Measurements from ENCODE around the gene LRG1.
"Not testable (repeated sequence)": the region's sequence is repeated elsewhere in the genome, so short reads cannot be mapped to it uniquely, and the experiment has no call there.

The LRG1 gene

GRCh38 chr19:4533835-4534424 is 5.9 kb downstream of the LRG1 start:
- no peaks in the 10 kb centered on the region for H3K36me3 ChIP-seq
- H3K9me3 ChIP-seq = no peaks in the 10 kb centered on the region
- intact Hi-C loops (cut with DNase I; ENCODE audit: low total_unique reads) = no loop called here
- no peak overlapping the region for H3K27ac ChIP-seq
- no peak for DNase-seq
- TF ChIP-seq, protein P1, sequence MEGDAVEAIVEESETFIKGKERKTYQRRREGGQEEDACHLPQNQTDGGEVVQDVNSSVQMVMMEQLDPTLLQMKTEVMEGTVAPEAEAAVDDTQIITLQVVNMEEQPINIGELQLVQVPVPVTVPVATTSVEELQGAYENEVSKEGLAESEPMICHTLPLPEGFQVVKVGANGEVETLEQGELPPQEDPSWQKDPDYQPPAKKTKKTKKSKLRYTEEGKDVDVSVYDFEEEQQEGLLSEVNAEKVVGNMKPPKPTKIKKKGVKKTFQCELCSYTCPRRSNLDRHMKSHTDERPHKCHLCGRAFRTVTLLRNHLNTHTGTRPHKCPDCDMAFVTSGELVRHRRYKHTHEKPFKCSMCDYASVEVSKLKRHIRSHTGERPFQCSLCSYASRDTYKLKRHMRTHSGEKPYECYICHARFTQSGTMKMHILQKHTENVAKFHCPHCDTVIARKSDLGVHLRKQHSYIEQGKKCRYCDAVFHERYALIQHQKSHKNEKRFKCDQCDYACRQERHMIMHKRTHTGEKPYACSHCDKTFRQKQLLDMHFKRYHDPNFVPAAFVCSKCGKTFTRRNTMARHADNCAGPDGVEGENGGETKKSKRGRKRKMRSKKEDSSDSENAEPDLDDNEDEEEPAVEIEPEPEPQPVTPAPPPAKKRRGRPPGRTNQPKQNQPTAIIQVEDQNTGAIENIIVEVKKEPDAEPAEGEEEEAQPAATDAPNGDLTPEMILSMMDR (IDR thresholded peaks at IDR 0.05) = no peak
- peaks cover 0 to 70% of the 10 kb centered on the region in 2 donors for H3K27me3 ChIP-seq
- no peak overlapping the region for H3K4me3 ChIP-seq
- peaks cover 0 to 10% (median 6%) of the 10 kb centered on the region in 4 donors for H3K4me1 ChIP-seq

DNA sequence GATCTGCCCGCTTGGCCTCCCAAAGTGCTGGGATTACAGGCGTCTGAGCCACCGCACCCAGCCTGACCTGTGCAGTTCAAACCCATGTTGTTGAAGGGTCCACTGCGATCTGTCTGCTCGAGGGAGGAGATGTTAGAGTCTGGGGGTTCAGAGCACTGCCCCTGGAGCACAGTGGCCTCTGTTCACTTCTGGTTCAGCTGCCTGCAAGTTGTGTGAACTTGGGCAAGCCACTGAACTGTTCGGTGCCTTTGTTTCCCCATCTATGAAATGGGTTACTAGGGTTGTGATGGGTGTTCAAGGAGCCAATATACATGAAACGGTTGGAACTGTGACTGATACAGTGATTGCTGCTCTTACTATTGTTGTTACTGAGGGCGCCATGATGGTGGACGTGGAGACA is 6.5 kb downstream of the LRG1 start:
- intact Hi-C loops (cut with DNase I; ENCODE audit: low total_unique reads) = no loop called here
- H3K27ac ChIP-seq = no peak overlapping the region
- H3K9me3 ChIP-seq = no peaks in the 10 kb centered on the region
- DNase-seq = no peak
- H3K27me3 ChIP-seq = peaks cover 0 to 68% of the 10 kb centered on the region in 2 donors
- H3K36me3 ChIP-seq = no peaks in the 10 kb centered on the region
- peaks cover 0 to 10% (median 6%) of the 10 kb centered on the region in 4 donors for H3K4me1 ChIP-seq
- H3K4me3 ChIP-seq = no peak overlapping the region
- TF ChIP-seq, protein P1 (IDR thresholded peaks at IDR 0.05) = no peak

GRCh38 chr19:4531562-4532165 is 8.2 kb downstream of the LRG1 start:
- peaks cover 0 to 51% of the 10 kb centered on the region in 2 donors for H3K27me3 ChIP-seq
- H3K9me3 ChIP-seq = no peaks in the 10 kb centered on the region
- no peak overlapping the region for H3K27ac ChIP-seq
- H3K36me3 ChIP-seq = no peaks in the 10 kb centered on the region
- TF ChIP-seq, protein P1 (IDR thresholded peaks at IDR 0.05) = no peak
- H3K4me3 ChIP-seq = no peak overlapping the region
- intact Hi-C loops (cut with DNase I; ENCODE audit: low total_unique reads) = no loop called here
- no peak for DNase-seq
- peaks cover 0 to 10% (median 6%) of the 10 kb centered on the region in 4 donors for H3K4me1 ChIP-seq

DNA sequence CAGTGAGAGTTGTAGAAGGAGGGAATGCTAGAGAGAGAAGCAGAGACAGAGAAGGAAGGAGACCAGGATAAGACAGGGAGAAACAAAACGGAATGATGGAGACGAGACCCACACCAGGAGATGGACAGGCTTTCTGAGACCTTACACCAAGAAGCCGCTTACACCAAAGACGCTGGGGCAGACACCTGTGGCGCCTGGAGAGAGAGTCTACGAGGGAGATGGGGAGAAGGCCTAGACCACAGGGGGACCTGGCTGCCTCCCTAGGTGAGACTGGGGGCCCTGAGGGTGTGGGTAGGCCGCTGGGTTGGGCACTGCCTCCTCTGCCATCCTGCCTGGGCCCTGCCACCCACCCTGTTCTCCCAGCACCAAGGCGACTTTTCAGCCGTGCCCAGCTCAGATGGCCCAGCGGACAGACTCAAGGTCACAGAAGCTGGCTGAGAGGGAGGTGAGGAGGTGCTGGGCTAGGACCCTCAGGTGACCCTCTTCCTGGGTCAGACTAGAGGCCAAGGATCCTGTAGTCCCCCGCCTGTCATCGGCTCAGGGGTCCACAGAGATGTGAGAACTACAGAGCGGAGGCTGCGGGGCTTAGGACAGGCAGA is 9.8 kb downstream of the LRG1 start:
- TF ChIP-seq, protein P1 (IDR thresholded peaks at IDR 0.05) = no peak

GRCh38 chr19:4528843-4529242 is 11.0 kb downstream of the LRG1 start:
- TF ChIP-seq, protein P1 (IDR thresholded peaks at IDR 0.05) = no peak
- Histone ChIP-seq H3K36me3 (no peaks in the 10 kb centered on the region), H3K4me1 (no peaks in the 10 kb centered on the region), H3K27me3 (peaks cover 0 to 48% of the 10 kb centered on the region in 2 donors), H3K9me3 (no peaks in the 10 kb centered on the region), H3K27ac (no peak overlapping the region), H3K4me3 (no peak overlapping the region)
- intact Hi-C loops (cut with DNase I; ENCODE audit: low total_unique reads) = no loop called here
- no peak for DNase-seq

More for the DNA sequence above, 9.8 kb downstream of the LRG1 start:
- no peak overlapping the region for H3K4me3 ChIP-seq
- no peak overlapping the region for H3K27ac ChIP-seq
- DNase-seq = no peak
- H3K27me3 ChIP-seq = peaks cover 0 to 45% of the 10 kb centered on the region in 2 donors
- intact Hi-C loops (cut with DNase I; ENCODE audit: low total_unique reads) = no loop called here
- H3K4me1 ChIP-seq = peaks cover 0 to 4% (median under 1%) of the 10 kb centered on the region in 4 donors
- H3K36me3 ChIP-seq = no peaks in the 10 kb centered on the region
- H3K9me3 ChIP-seq = no peaks in the 10 kb centered on the region

DNA sequence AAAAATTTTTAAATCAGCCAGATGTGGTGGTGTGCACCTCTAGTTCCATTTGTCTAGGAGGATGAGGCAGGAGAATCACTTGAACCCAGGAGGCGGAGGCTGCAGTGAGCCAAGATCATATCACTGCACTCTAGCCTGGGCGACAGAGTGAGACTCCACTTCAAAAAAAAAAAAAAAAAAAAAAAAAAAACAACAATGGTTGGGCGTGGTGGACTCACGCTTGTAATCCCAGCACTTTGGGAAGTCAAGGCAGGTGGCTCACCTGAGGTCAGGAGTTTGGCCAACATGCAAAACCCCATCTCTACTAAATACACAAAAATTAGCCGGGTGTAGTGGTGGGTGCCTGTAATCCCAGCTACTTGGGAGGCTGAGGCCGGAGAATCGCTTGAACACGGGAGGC is 12.5 kb downstream of the LRG1 start:
- intact Hi-C loops (cut with DNase I; ENCODE audit: low total_unique reads); H3K4me1 ChIP-seq; DNase-seq; H3K4me3 ChIP-seq; H3K9me3 ChIP-seq; H3K36me3 ChIP-seq; H3K27ac ChIP-seq: not testable (repeated sequence)
- H3K27me3 ChIP-seq = peaks cover 0 to 45% of the 10 kb centered on the region in 2 donors

All from tibial artery (tissue), 4 donors.